H9 (cell line): ENCODE results near the gene MRPL1. TPM values are rescaled to one million over a fixed set of nuclear protein-coding genes. Genes with fewer than 3 reads are reported as not detected.

Experiments
- DNase-seq: peaks from one replicate; pipeline ENCODE4 v3.0.0-alpha.2; 2017
- H2AFZ ChIP-seq: one replicate; pipeline ENCODE4 v1.6.1; 2013; ENCODE audit warnings: mild to moderate bottlenecking, low read length, control low read depth, moderate library complexity
- H2AK5ac ChIP-seq: 2 replicates; pipeline ENCODE4 v1.6.1; 2013; ENCODE audit warnings: low read length, control low read depth, mixed read lengths; ENCODE audit not compliant: insufficient read length
- H2BK120ac ChIP-seq: one replicate; pipeline ENCODE4 v1.6.1; 2013; ENCODE audit warnings: low read depth, mild to moderate bottlenecking, low read length, control low read depth, inconsistent platforms; ENCODE audit not compliant: poor library complexity, severe bottlenecking
- H2BK12ac ChIP-seq: 2 replicates; pipeline ENCODE4 v1.6.1; 2013; ENCODE audit warnings: low read length, control low read depth, mixed read lengths, low read depth; ENCODE audit not compliant: insufficient read length
- H2BK15ac ChIP-seq: 2 replicates; pipeline ENCODE4 v1.6.1; 2013; ENCODE audit warnings: low read depth, low read length, control low read depth
- H2BK20ac ChIP-seq: one replicate; pipeline ENCODE4 v1.6.1; 2013; ENCODE audit warnings: low read depth, mild to moderate bottlenecking, low read length, control low read depth, inconsistent platforms; ENCODE audit not compliant: poor library complexity, severe bottlenecking
- H2BK5ac ChIP-seq: 2 replicates; pipeline ENCODE4 v1.6.1; 2013; ENCODE audit warnings: low read length, control low read depth, mixed read lengths; ENCODE audit not compliant: insufficient read length
- H3K14ac ChIP-seq: 2 replicates; pipeline ENCODE4 v1.6.1; 2013; ENCODE audit warnings: low read length, control low read depth; ENCODE audit not compliant: insufficient read depth
- H3K18ac ChIP-seq: 2 replicates; pipeline ENCODE4 v1.6.1; 2013; ENCODE audit warnings: low read depth, mild to moderate bottlenecking, mixed read lengths, low read length, control low read depth; ENCODE audit not compliant: insufficient read length
- H3K23ac ChIP-seq: 2 replicates; pipeline ENCODE4 v1.6.1; 2013; ENCODE audit warnings: low read length, control low read depth, mixed read lengths, low read depth; ENCODE audit not compliant: insufficient read length
- H3K23me2 ChIP-seq: 2 replicates; pipeline ENCODE4 v1.6.1; 2013; ENCODE audit warnings: low read depth, mild to moderate bottlenecking, mixed read lengths, low read length, control low read depth; ENCODE audit not compliant: insufficient read length, poor library complexity, severe bottlenecking
- H3K27ac ChIP-seq: 2 replicates; pipeline ENCODE4 v1.5.1; 2013; ENCODE audit warnings: low read length, control low read depth, mixed read lengths, low read depth; ENCODE audit not compliant: insufficient read length
- H3K27me3 ChIP-seq: 2 replicates; pipeline ENCODE4 v1.6.1; 2013; ENCODE audit warnings: low read length, control low read depth, inconsistent platforms; ENCODE audit not compliant: insufficient read depth
- H3K4ac ChIP-seq: 2 replicates; pipeline ENCODE4 v1.6.1; 2013; ENCODE audit warnings: low read depth, mild to moderate bottlenecking, control low read depth, inconsistent platforms, low read length, moderate library complexity
- H3K4me1 ChIP-seq: 2 replicates; pipeline ENCODE4 v1.6.1; 2013; ENCODE audit warnings: low read length, control low read depth, inconsistent platforms; ENCODE audit not compliant: insufficient read depth
- H3K4me2 ChIP-seq: 2 replicates; pipeline ENCODE4 v1.6.1; 2013; ENCODE audit warnings: low read length, control low read depth, mixed read lengths; ENCODE audit not compliant: insufficient read length, insufficient read depth
- H3K56ac ChIP-seq: 2 replicates; pipeline ENCODE4 v1.6.1; 2013; ENCODE audit warnings: low read depth, mild to moderate bottlenecking, mixed read lengths, low read length, control low read depth; ENCODE audit not compliant: insufficient read length
- H3K79me1 ChIP-seq: 2 replicates; pipeline ENCODE4 v1.6.1; 2013; ENCODE audit warnings: low read depth, mild to moderate bottlenecking, moderate library complexity, low read length, control low read depth, inconsistent platforms; ENCODE audit not compliant: insufficient read depth, poor library complexity, severe bottlenecking
- H3K79me2 ChIP-seq: 2 replicates; pipeline ENCODE4 v1.6.1; 2013; ENCODE audit warnings: low read length, control low read depth, inconsistent platforms; ENCODE audit not compliant: insufficient read depth
- H3K9ac ChIP-seq: 2 replicates; pipeline ENCODE4 v1.6.1; 2013; ENCODE audit warnings: low read length, control low read depth, mixed read lengths; ENCODE audit not compliant: insufficient read length; ENCODE audit errors: extremely low read depth
- H3K9me3 ChIP-seq: one replicate; pipeline ENCODE4 v1.6.1; 2013; ENCODE audit warnings: low read depth, low read length, inconsistent platforms; ENCODE audit not compliant: control insufficient read depth
- H3T11ph ChIP-seq: one replicate; pipeline ENCODE4 v1.6.1; 2013; ENCODE audit warnings: mild to moderate bottlenecking, low read length, control low read depth, inconsistent platforms
- H4K20me1 ChIP-seq: one replicate; pipeline ENCODE4 v1.6.1; 2013; ENCODE audit not compliant: control insufficient read depth, insufficient read length, insufficient read depth
- H4K5ac ChIP-seq: 2 replicates; pipeline ENCODE4 v1.6.1; 2013; ENCODE audit warnings: low read depth, mild to moderate bottlenecking, mixed read lengths, low read length, control low read depth; ENCODE audit not compliant: insufficient read length
- H4K8ac ChIP-seq: replicated peaks from 2 replicates; pipeline ENCODE4 v1.6.1; 2013; ENCODE audit warnings: low read length, control low read depth, mixed read lengths, low read depth; ENCODE audit not compliant: insufficient read length
- H4K91ac ChIP-seq: 2 replicates; pipeline ENCODE4 v1.6.1; 2013; ENCODE audit warnings: low read depth, mild to moderate bottlenecking, moderate library complexity, mixed read lengths, low read length, control low read depth; ENCODE audit not compliant: insufficient read length
- H3K27ac Mint-ChIP-seq, 3 experiments: 2 replicates in 2 of 3; 3 replicates in 1 of 3; pipeline ENCODE4 v1.8.0; 2020 to 2021; ENCODE audit warnings: mixed read lengths in 3 of 3, mild to moderate bottlenecking in 1 of 3, moderate library complexity in 1 of 3
- H3K27me3 Mint-ChIP-seq: 2 replicates; pipeline ENCODE4 v1.8.0; 2021; ENCODE audit warnings: low read depth, mild to moderate bottlenecking, moderate library complexity, mixed read lengths
- H3K36me3 Mint-ChIP-seq, 3 experiments: 2 replicates in 2 of 3; 3 replicates in 1 of 3; pipeline ENCODE4 v1.8.0; 2020 to 2021; ENCODE audit warnings: low read depth in 3 of 3, mixed read lengths in 3 of 3; ENCODE audit not compliant: insufficient read depth in 1 of 3
- H3K4me1 Mint-ChIP-seq, 2 experiments: 2 replicates each; pipeline ENCODE4 v1.8.0; 2020; ENCODE audit warnings: mixed read lengths in 2 of 2
- H3K4me3 Mint-ChIP-seq, 2 experiments: 2 replicates in 1 of 2; 3 replicates in 1 of 2; pipeline ENCODE4 v1.8.0; 2020 to 2021; ENCODE audit warnings: mild to moderate bottlenecking in 2 of 2, mixed read lengths in 2 of 2, moderate library complexity in 1 of 2
- H3K9me3 Mint-ChIP-seq, 2 experiments: 2 replicates in 1 of 2; 3 replicates in 1 of 2; pipeline ENCODE4 v1.8.0; 2020; ENCODE audit warnings: mild to moderate bottlenecking in 2 of 2, mixed read lengths in 2 of 2, moderate library complexity in 1 of 2
- CTCF ChIP-seq: fragments of 200-600 bp; sonication (generic); conservative IDR thresholded peaks from 3 replicates; pipeline ENCODE4 v1.8.0; 2021; ENCODE audit warnings: antibody characterized with exemption, mild to moderate bottlenecking
- whole genome bisulfite sequencing: extraction: QIAGEN DNeasy Blood & Tissue Kit; methylation state at CpG from one replicate; pipeline ENCODE4 v1.1.7; 2013; ENCODE audit warnings: missing lambda C conversion rate, low lambda C conversion rate, mixed read lengths; ENCODE audit not compliant: insufficient read length; ENCODE audit errors: extremely low coverage; 5-methylcytosine and 5-hydroxymethylcytosine counted together
- total RNA-seq: library from RNA; stranded (reverse); gene quantifications from 2 replicates; pipeline ENCODE4 v1.2.1, GENCODE V29; 2021

Gene MRPL1
- total RNA-seq, 1 experiment from 2014 or later, result 39.0 TPM

- Histone ChIP-seq H2BK15ac (no peak overlapping the region), H3K79me2 (no peaks in the 10 kb centered on the region; the same call in 1 of the 2 replicates), H2BK12ac (no peak overlapping the region), H3K27me3 (no peaks in the 10 kb centered on the region), H4K5ac (no peak overlapping the region), H4K8ac (no peak overlapping the region), H3K56ac (no peak overlapping the region), H3K14ac (no peak overlapping the region), H3K9me3 (no peaks in the 10 kb centered on the region), H3K18ac (no peak overlapping the region), H4K91ac (no peak overlapping the region), H3K23ac (no peak overlapping the region), H3K79me1 (no peaks in the 10 kb centered on the region), H4K20me1 (no peaks in the 10 kb centered on the region), H3K27ac (no peak overlapping the region), H2BK20ac (no peak overlapping the region), H2BK120ac (no peak overlapping the region), H3T11ph (no peak overlapping the region), H2AFZ (no peak overlapping the region), H2BK5ac (no peak overlapping the region), H3K9ac (peak overlapping the region; percentile 0), H2AK5ac (no peak overlapping the region), H3K4me2 (peak overlapping the region; percentile 57), H3K4me1 (no peaks in the 10 kb centered on the region; the same call in 1 of the 2 replicates), H3K4ac (no peak overlapping the region), H3K23me2 (peaks cover 8% of the 10 kb centered on the region)
- peak overlapping the region in 2 of 3 experiments; percentile 37 to 65; a peak in 2 of 7 replicates for H3K27ac Mint-ChIP-seq
- no CpG with 5 or more reads among the region's 13 CpGs for WGBS
- DNase-seq, result peak; percentile 66
- peaks cover 14 to 17% of the 10 kb centered on the region in 2 experiments for H3K4me1 Mint-ChIP-seq
- TF ChIP-seq CTCF, result peak; percentile 63
- no peaks in the 10 kb centered on the region; a peak in 1 of 7 replicates for H3K36me3 Mint-ChIP-seq
- peaks cover 0 to 3% of the 10 kb centered on the region in 2 experiments; a peak in 3 of 5 replicates for H3K9me3 Mint-ChIP-seq
- peak overlapping the region; percentile 71 to 86 for H3K4me3 Mint-ChIP-seq
- peaks cover 6% of the 10 kb centered on the region; the same call in 1 of the 2 replicates for H3K27me3 Mint-ChIP-seq
Measured at GRCh38 chr4:77818073-77818601, 44.5 kb upstream of the MRPL1 start.
